Midbrain (tissue), 1 donor: ENCODE results near the gene SETD1A.

Source experiments
- DNase-seq: peaks from one replicate; lab custom pipeline; 2025; lab: John Stamatoyannopoulos, UW

Gene SETD1A

GRCh38 chr16:31020536-31020935, 63.0 kb downstream of the SETD1A start:
- no peak for DNase-seq

GRCh38 chr16:31022544-31023251, 65.1 kb downstream of the SETD1A start:
- DNase-seq, result no peak

- no peak for DNase-seq
Observed at GRCh38 chr16:31023252-31023602, 65.7 kb downstream of the SETD1A start.

- no peak for DNase-seq
Observed at GRCh38 chr16:31023627-31024226, 66.2 kb downstream of the SETD1A start.

- no peak for DNase-seq
Observed at GRCh38 chr16:31025339-31025738, 67.8 kb downstream of the SETD1A start.

- no peak for DNase-seq
Observed at GRCh38 chr16:31029272-31029671, 71.7 kb downstream of the SETD1A start.

- DNase-seq, result no peak
Observed at GRCh38 chr16:31031276-31031675, 73.7 kb downstream of the SETD1A start.

- peak; percentile 97 for DNase-seq
Observed at GRCh38 chr16:31032736-31033708, 75.5 kb downstream of the SETD1A start, which contains the start of gene STX4. TSS of gene STX4 (plus strand) at chr16:31033558. CDS start at chr16:31033806, 248 bp downstream.

GRCh38 chr16:31033709-31034492, 76.3 kb downstream of the SETD1A start:
- DNase-seq, result peak; percentile 89
